Measurements from ENCODE around the gene KIF5C.
"Not testable (repeated sequence)": the region's sequence is repeated elsewhere in the genome, so short reads cannot be mapped to it uniquely, and the experiment has no call there.

Gene KIF5C
- total RNA-seq = 25.0 to 55.7 (median 28.0) reads per million in 3 experiments

GRCh38 chr2:148874868-148875341 is at the start of gene KIF5C:
KIF5C (plus strand) TSS chr2:148875227; CDS start chr2:148875618, 391 bp downstream.
- peak; percentile 77 for DNase-seq

- no peak for DNase-seq
Observed at GRCh38 chr2:148826791-148827190, 48.2 kb upstream of the KIF5C start.

GRCh38 chr2:148828941-148829340 is 46.1 kb upstream of the KIF5C start:
- DNase-seq = no peak

GRCh38 chr2:148829618-148830017 is 45.4 kb upstream of the KIF5C start:
- DNase-seq = no peak

- no peak for DNase-seq
Observed at GRCh38 chr2:148832637-148833036, 42.4 kb upstream of the KIF5C start.

GRCh38 chr2:148842050-148842449 is 33.0 kb upstream of the KIF5C start:
- no peak for DNase-seq

- no peak for DNase-seq
Observed at GRCh38 chr2:148848146-148848545, 26.9 kb upstream of the KIF5C start.

GRCh38 chr2:148853458-148853857 is 21.6 kb upstream of the KIF5C start:
- no peak for DNase-seq

- DNase-seq = no peak
Observed at GRCh38 chr2:148860037-148860436, 15.0 kb upstream of the KIF5C start.

GRCh38 chr2:148861367-148861766 is 13.7 kb upstream of the KIF5C start:
- DNase-seq = no peak

GRCh38 chr2:148862478-148862877 is 12.5 kb upstream of the KIF5C start:
- DNase-seq = not testable (repeated sequence)

- no peak for DNase-seq
Observed at GRCh38 chr2:148865512-148865911, 9.5 kb upstream of the KIF5C start.

- DNase-seq = no peak
Observed at GRCh38 chr2:148866091-148866490, 8.9 kb upstream of the KIF5C start.

- DNase-seq = no peak
Observed at GRCh38 chr2:148867079-148867769, 7.8 kb upstream of the KIF5C start.

GRCh38 chr2:148875387-148876051 is 492 bp downstream of the KIF5C start:
- no peak for DNase-seq

- peak; percentile 17 for DNase-seq
Observed at GRCh38 chr2:148876202-148876594, 1.2 kb downstream of the KIF5C start.

GRCh38 chr2:148876595-148877402 is 1.8 kb downstream of the KIF5C start:
- peak; percentile 71 for DNase-seq

- no peak for DNase-seq
Observed at GRCh38 chr2:148877403-148877740, 2.3 kb downstream of the KIF5C start.

GRCh38 chr2:148880636-148881035 is 5.6 kb downstream of the KIF5C start:
- DNase-seq = peak; percentile 29

- no peak for DNase-seq
Observed at GRCh38 chr2:148882051-148882450, 7.0 kb downstream of the KIF5C start.

GRCh38 chr2:148885209-148885608 is 10.2 kb downstream of the KIF5C start:
- DNase-seq = no peak

- DNase-seq = no peak
Observed at GRCh38 chr2:148885988-148886387, 11.0 kb downstream of the KIF5C start.

GRCh38 chr2:148887350-148888002 is 12.4 kb downstream of the KIF5C start:
- DNase-seq = peak; percentile 8
